GM12801 (cell line): ENCODE measurements around the gene SSBP4.

Experiments
- CTCF ChIP-seq: IDR thresholded peaks from one replicate; pipeline ENCODE4 v1.5.1; 2011; ENCODE audit warnings: control low read depth; ENCODE audit not compliant: insufficient read length; ENCODE audit errors: extremely low read depth

SSBP4 gene

GRCh38 chr19:18439910-18440237 is 20.7 kb downstream of the SSBP4 start:
- no peak for TF ChIP-seq CTCF

- no peak for TF ChIP-seq CTCF
Measured at GRCh38 chr19:18440415-18440877, 21.2 kb downstream of the SSBP4 start.

GRCh38 chr19:18440936-18441803 is 22.0 kb downstream of the SSBP4 start:
- TF ChIP-seq CTCF = no peak

GRCh38 chr19:18441804-18442788 is 22.9 kb downstream of the SSBP4 start:
- no peak for TF ChIP-seq CTCF

- TF ChIP-seq CTCF = no peak
Measured at GRCh38 chr19:18442941-18443340, 23.7 kb downstream of the SSBP4 start.

- no peak for TF ChIP-seq CTCF
Measured at GRCh38 chr19:18443406-18443805, 24.2 kb downstream of the SSBP4 start.

- no peak for TF ChIP-seq CTCF
Measured at GRCh38 chr19:18443831-18444230, 24.6 kb downstream of the SSBP4 start.
